WTC11 (cell line): ENCODE results near the gene RNASEH2C. TPM values are rescaled to one million over a fixed set of nuclear protein-coding genes. Genes with fewer than 3 reads are reported as not detected.
A peak's percentile ranks its signal among the peaks of the same experiment; 100 is the strongest.

ENCODE experiments used
- ATF1 ChIP-seq: sonication (generic); formaldehyde crosslinking; IDR thresholded peaks from 2 replicates; pipeline ENCODE4 v1.8.1; 2023; ENCODE audit warnings: mild to moderate bottlenecking, moderate library complexity, missing genetic modification reagents
- EMX1 ChIP-seq: fragments of 250-450 bp; sonication (Bioruptor Pico); IDR thresholded peaks from 2 replicates; pipeline ENCODE4 v1.8.0; 2021; ENCODE audit warnings: mild to moderate bottlenecking
- GTF2I ChIP-seq: fragments of 250-450 bp; sonication (Bioruptor Pico); conservative IDR thresholded peaks from 2 replicates; pipeline ENCODE4 v1.4.0; 2021; ENCODE audit warnings: mild to moderate bottlenecking
- JUN ChIP-seq: sonication (generic); formaldehyde crosslinking; IDR thresholded peaks from 2 replicates; pipeline ENCODE4 v1.8.0; 2023; ENCODE audit warnings: mild to moderate bottlenecking, missing genetic modification reagents
- NFE2L1 ChIP-seq: sonication (generic); formaldehyde crosslinking; IDR thresholded peaks from 2 replicates; pipeline ENCODE4 v1.8.1; 2023; ENCODE audit warnings: missing genetic modification reagents
- NR2C2 ChIP-seq: sonication (generic); formaldehyde crosslinking; IDR thresholded peaks from 2 replicates; pipeline ENCODE4 v1.8.0; 2022; ENCODE audit warnings: mild to moderate bottlenecking, missing genetic modification reagents
- SMAD3 ChIP-seq: sonication (generic); formaldehyde crosslinking; IDR thresholded peaks from 2 replicates; pipeline ENCODE4 v1.8.0; 2022; ENCODE audit warnings: missing genetic modification reagents, mild to moderate bottlenecking, borderline replicate concordance
- SOX15 ChIP-seq: fragments of 250-450 bp; sonication (Bioruptor Pico); IDR thresholded peaks from 2 replicates; pipeline ENCODE4 v1.9.0; 2021; ENCODE audit warnings: mild to moderate bottlenecking
- SP1 ChIP-seq: sonication (generic); formaldehyde crosslinking; conservative IDR thresholded peaks from 2 replicates; pipeline ENCODE4 v1.8.1; 2022; ENCODE audit warnings: missing genetic modification reagents
- TCF7 ChIP-seq: sonication (generic); formaldehyde crosslinking; IDR thresholded peaks from 2 replicates; pipeline ENCODE4 v1.8.0; 2022; ENCODE audit warnings: mild to moderate bottlenecking, low read depth, missing genetic modification reagents, moderate library complexity
- ZNF317 ChIP-seq: sonication (generic); formaldehyde crosslinking; IDR thresholded peaks from 2 replicates; pipeline ENCODE4 v1.8.1; 2023; ENCODE audit warnings: low read depth, mild to moderate bottlenecking, moderate library complexity, missing genetic modification reagents, borderline replicate concordance
- ZNF416 ChIP-seq: fragments of 250-450 bp; sonication (Bioruptor Pico); IDR thresholded peaks from 2 replicates; pipeline ENCODE4 v1.9.0; 2021; ENCODE audit warnings: mild to moderate bottlenecking, inconsistent platforms
- ZNF423 ChIP-seq: fragments of 250-450 bp; sonication (Bioruptor Pico); IDR thresholded peaks from 2 replicates; pipeline ENCODE4 v2.1.2; 2022; ENCODE audit warnings: mild to moderate bottlenecking, moderate library complexity
- ZNF425 ChIP-seq: fragments of 250-450 bp; sonication (Bioruptor Pico); conservative IDR thresholded peaks from 2 replicates; pipeline ENCODE4 v1.9.0; 2021; ENCODE audit warnings: mild to moderate bottlenecking
- ZNF671 ChIP-seq: fragments of 250-450 bp; sonication (Bioruptor Pico); IDR thresholded peaks from 2 replicates; pipeline ENCODE4 v1.8.0; 2021; ENCODE audit warnings: mild to moderate bottlenecking
- total RNA-seq: library from RNA; stranded (reverse); gene quantifications from 3 replicates; pipeline ENCODE4 v1.2.3, GENCODE V29; 2021
- TF ChIP-seq, protein P1 (sequence below): sonication (generic); formaldehyde crosslinking; IDR thresholded peaks from 2 replicates; pipeline ENCODE4 v1.8.0; 2022; ENCODE audit warnings: mild to moderate bottlenecking, missing genetic modification reagents
- TF ChIP-seq, protein P2 (sequence below): sonication (generic); formaldehyde crosslinking; IDR thresholded peaks from 2 replicates; pipeline ENCODE4 v1.8.0; 2022; ENCODE audit warnings: mild to moderate bottlenecking, missing genetic modification reagents
- TF ChIP-seq, protein P3 (sequence below): sonication (generic); formaldehyde crosslinking; IDR thresholded peaks from 2 replicates; pipeline ENCODE4 v1.8.1; 2023; ENCODE audit warnings: mild to moderate bottlenecking, missing genetic modification reagents
- TF ChIP-seq, protein P4 (sequence below): sonication (generic); formaldehyde crosslinking; IDR thresholded peaks from 2 replicates; pipeline ENCODE4 v1.8.1; 2023; ENCODE audit warnings: mild to moderate bottlenecking, missing genetic modification reagents, moderate library complexity
- TF ChIP-seq, protein P5 (sequence below): sonication (generic); formaldehyde crosslinking; IDR thresholded peaks from 2 replicates; pipeline ENCODE4 v1.8.1; 2023; ENCODE audit warnings: mild to moderate bottlenecking, missing genetic modification reagents, borderline replicate concordance
- TF ChIP-seq, protein P6 (sequence below): fragments of 250-450 bp; sonication (Bioruptor Pico); IDR thresholded peaks from 2 replicates; pipeline ENCODE4 v1.9.0; 2021; ENCODE audit warnings: mild to moderate bottlenecking
- TF ChIP-seq, protein P7 (sequence below): sonication (generic); formaldehyde crosslinking; IDR thresholded peaks from 2 replicates; pipeline ENCODE4 v1.8.0; 2023; ENCODE audit warnings: missing genetic modification reagents
- TF ChIP-seq, protein P8 (sequence below): sonication (generic); formaldehyde crosslinking; IDR thresholded peaks from 2 replicates; pipeline ENCODE4 v1.8.1; 2023; ENCODE audit warnings: mild to moderate bottlenecking, missing genetic modification reagents, moderate library complexity

Gene RNASEH2C
- total RNA-seq, 1 experiment from 2014 or later = 42.1 TPM

DNA sequence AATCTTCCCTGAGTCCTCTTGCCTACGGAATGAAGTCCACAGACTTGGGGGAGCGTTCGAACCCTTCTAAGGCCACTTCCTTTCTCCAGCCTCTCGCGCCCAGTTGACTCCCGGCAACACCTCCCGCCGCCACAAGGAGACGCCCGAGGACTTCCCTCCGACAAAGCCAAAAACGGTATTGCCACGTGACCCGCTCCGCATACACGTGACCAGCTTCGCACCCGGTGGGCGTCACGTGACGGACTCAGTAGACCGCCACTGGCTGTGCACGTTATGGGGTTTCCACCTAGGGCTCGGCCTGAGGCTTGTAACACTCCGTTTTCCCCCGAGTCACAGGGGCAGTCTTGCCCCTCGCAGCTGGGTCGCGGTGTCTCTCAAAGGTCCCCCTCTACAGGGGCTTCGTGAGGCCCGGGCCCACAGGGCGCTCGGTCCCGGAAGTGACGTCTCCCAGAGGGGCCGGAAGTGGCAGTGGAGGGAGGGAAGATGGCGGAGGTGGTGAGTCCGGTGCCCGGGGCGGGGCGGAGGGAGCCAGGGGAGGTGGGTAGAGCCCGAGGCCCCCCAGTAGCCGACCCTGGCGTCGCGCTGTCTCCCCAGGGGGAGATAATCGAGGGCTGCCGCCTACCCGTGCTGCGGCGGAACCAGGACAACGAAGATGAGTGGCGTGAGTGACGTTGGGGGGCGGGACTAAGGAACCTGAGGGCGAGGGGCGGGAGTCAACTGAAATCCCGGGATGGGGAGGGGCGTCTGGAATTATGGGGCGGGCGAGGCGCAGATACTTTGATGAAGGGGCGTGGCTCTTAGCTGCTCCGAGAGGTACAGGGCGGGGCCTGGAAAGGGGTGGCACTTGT lies 8.6 kb downstream of the RNASEH2C start, which contains the start of gene KAT5 (continued):
- no peak for TF ChIP-seq ZNF671 (CRISPR knock-in tag)
- TF ChIP-seq ZNF317 (CRISPR knock-in tag) = no peak
- TF ChIP-seq, protein P1, sequence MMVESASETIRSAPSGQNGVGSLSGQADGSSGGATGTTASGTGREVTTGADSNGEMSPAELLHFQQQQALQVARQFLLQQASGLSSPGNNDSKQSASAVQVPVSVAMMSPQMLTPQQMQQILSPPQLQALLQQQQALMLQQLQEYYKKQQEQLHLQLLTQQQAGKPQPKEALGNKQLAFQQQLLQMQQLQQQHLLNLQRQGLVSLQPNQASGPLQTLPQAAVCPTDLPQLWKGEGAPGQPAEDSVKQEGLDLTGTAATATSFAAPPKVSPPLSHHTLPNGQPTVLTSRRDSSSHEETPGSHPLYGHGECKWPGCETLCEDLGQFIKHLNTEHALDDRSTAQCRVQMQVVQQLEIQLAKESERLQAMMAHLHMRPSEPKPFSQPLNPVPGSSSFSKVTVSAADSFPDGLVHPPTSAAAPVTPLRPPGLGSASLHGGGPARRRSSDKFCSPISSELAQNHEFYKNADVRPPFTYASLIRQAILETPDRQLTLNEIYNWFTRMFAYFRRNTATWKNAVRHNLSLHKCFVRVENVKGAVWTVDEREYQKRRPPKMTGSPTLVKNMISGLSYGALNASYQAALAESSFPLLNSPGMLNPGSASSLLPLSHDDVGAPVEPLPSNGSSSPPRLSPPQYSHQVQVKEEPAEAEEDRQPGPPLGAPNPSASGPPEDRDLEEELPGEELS (CRISPR knock-in tag) = peak; percentile 89; the same call in 1 of the 2 replicates
- no peak for TF ChIP-seq GTF2I
- TF ChIP-seq, protein P2, sequence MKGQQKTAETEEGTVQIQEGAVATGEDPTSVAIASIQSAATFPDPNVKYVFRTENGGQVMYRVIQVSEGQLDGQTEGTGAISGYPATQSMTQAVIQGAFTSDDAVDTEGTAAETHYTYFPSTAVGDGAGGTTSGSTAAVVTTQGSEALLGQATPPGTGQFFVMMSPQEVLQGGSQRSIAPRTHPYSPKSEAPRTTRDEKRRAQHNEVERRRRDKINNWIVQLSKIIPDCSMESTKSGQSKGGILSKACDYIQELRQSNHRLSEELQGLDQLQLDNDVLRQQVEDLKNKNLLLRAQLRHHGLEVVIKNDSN (CRISPR knock-in tag) = peak; percentile 100
- TF ChIP-seq ATF1 (CRISPR knock-in tag) = no peak
- TF ChIP-seq NFE2L1 (CRISPR knock-in tag) = no peak
- TF ChIP-seq, protein P3, sequence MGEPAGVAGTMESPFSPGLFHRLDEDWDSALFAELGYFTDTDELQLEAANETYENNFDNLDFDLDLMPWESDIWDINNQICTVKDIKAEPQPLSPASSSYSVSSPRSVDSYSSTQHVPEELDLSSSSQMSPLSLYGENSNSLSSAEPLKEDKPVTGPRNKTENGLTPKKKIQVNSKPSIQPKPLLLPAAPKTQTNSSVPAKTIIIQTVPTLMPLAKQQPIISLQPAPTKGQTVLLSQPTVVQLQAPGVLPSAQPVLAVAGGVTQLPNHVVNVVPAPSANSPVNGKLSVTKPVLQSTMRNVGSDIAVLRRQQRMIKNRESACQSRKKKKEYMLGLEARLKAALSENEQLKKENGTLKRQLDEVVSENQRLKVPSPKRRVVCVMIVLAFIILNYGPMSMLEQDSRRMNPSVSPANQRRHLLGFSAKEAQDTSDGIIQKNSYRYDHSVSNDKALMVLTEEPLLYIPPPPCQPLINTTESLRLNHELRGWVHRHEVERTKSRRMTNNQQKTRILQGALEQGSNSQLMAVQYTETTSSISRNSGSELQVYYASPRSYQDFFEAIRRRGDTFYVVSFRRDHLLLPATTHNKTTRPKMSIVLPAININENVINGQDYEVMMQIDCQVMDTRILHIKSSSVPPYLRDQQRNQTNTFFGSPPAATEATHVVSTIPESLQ (CRISPR knock-in tag) = no peak
- peak; percentile 88 for TF ChIP-seq ZNF416 (CRISPR knock-in tag)
- TF ChIP-seq, protein P4, sequence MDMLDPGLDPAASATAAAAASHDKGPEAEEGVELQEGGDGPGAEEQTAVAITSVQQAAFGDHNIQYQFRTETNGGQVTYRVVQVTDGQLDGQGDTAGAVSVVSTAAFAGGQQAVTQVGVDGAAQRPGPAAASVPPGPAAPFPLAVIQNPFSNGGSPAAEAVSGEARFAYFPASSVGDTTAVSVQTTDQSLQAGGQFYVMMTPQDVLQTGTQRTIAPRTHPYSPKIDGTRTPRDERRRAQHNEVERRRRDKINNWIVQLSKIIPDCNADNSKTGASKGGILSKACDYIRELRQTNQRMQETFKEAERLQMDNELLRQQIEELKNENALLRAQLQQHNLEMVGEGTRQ (CRISPR knock-in tag) = peak; percentile 100
- TF ChIP-seq ZNF425 (CRISPR knock-in tag) = no peak
- TF ChIP-seq, protein P5, sequence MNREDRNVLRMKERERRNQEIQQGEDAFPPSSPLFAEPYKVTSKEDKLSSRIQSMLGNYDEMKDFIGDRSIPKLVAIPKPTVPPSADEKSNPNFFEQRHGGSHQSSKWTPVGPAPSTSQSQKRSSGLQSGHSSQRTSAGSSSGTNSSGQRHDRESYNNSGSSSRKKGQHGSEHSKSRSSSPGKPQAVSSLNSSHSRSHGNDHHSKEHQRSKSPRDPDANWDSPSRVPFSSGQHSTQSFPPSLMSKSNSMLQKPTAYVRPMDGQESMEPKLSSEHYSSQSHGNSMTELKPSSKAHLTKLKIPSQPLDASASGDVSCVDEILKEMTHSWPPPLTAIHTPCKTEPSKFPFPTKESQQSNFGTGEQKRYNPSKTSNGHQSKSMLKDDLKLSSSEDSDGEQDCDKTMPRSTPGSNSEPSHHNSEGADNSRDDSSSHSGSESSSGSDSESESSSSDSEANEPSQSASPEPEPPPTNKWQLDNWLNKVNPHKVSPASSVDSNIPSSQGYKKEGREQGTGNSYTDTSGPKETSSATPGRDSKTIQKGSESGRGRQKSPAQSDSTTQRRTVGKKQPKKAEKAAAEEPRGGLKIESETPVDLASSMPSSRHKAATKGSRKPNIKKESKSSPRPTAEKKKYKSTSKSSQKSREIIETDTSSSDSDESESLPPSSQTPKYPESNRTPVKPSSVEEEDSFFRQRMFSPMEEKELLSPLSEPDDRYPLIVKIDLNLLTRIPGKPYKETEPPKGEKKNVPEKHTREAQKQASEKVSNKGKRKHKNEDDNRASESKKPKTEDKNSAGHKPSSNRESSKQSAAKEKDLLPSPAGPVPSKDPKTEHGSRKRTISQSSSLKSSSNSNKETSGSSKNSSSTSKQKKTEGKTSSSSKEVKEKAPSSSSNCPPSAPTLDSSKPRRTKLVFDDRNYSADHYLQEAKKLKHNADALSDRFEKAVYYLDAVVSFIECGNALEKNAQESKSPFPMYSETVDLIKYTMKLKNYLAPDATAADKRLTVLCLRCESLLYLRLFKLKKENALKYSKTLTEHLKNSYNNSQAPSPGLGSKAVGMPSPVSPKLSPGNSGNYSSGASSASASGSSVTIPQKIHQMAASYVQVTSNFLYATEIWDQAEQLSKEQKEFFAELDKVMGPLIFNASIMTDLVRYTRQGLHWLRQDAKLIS (CRISPR knock-in tag) = no peak
- TF ChIP-seq SMAD3 (CRISPR knock-in tag) = 0 out of 2 replicates have a peak, but pooled peaks have one; percentile 30
- TF ChIP-seq EMX1 (CRISPR knock-in tag) = no peak
- TF ChIP-seq SP1 (CRISPR knock-in tag) = peak; percentile 84
- TF ChIP-seq, protein P6, sequence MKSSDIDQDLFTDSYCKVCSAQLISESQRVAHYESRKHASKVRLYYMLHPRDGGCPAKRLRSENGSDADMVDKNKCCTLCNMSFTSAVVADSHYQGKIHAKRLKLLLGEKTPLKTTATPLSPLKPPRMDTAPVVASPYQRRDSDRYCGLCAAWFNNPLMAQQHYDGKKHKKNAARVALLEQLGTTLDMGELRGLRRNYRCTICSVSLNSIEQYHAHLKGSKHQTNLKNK (CRISPR knock-in tag) = no peak; the same call in 1 of the 2 replicates
- no peak for TF ChIP-seq ZNF423 (CRISPR knock-in tag)
- TF ChIP-seq SOX15 (CRISPR knock-in tag) = no peak
- TF ChIP-seq, protein P7, sequence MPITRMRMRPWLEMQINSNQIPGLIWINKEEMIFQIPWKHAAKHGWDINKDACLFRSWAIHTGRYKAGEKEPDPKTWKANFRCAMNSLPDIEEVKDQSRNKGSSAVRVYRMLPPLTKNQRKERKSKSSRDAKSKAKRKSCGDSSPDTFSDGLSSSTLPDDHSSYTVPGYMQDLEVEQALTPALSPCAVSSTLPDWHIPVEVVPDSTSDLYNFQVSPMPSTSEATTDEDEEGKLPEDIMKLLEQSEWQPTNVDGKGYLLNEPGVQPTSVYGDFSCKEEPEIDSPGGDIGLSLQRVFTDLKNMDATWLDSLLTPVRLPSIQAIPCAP (CRISPR knock-in tag) = no peak
- TF ChIP-seq JUN = no peak; the same call in 1 of the 2 replicates
- TF ChIP-seq, protein P8, sequence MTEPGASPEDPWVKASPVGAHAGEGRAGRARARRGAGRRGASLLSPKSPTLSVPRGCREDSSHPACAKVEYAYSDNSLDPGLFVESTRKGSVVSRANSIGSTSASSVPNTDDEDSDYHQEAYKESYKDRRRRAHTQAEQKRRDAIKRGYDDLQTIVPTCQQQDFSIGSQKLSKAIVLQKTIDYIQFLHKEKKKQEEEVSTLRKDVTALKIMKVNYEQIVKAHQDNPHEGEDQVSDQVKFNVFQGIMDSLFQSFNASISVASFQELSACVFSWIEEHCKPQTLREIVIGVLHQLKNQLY (CRISPR knock-in tag) = no peak
- no peak for TF ChIP-seq TCF7
- TF ChIP-seq NR2C2 (CRISPR knock-in tag) = no peak
